ENCODE measurements around the gene FHIT. TPM values are rescaled to one million over a fixed set of nuclear protein-coding genes. Genes with fewer than 3 reads are reported as not detected.

The FHIT gene
- total and polyA plus RNA-seq, 10 of the 15 experiments (the other 5 are each of a cell fraction or from before 2014, with no cell fraction given), result 4.2 to 14.9 (median 9.4) TPM

DNA sequence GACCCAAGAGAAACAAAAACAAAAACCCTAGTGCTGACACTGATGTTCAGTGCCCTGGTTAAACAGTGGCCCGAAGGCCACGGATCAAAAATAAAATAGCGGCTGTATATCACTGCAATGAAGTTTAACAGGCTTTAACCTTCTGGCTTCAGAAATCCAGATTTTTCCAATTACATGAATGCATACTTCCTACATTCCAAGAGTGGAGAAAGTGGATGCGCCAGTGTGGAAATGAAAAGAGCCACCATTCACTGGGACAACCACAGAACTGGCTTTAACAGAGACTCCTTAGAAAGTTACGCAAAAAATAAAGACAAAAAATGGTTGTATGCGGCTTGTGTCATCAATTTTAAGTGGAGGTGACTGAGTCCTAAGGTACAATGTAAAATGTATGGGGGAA is 522.2 kb downstream of the FHIT start:
- Histone ChIP-seq H3K36me3 (ENCODE audit: control insufficient read depth in 2 of 2, insufficient read depth in 2 of 2, low read length in 1 of 2) (no peaks in the 10 kb centered on the region), H3K27me3 (replicated peaks in 1 of 2; ENCODE audit: control insufficient read depth in 2 of 2, insufficient read depth in 2 of 2, low read length in 1 of 2) (no peaks in the 10 kb centered on the region), H3K4me2 (ENCODE audit: control insufficient read depth, insufficient read depth) (no peak overlapping the region), H3K4me3 (no peak overlapping the region), H3K9ac (ENCODE audit: control insufficient read depth, insufficient read depth, low read length) (no peak overlapping the region), H3K27ac (ENCODE audit: control insufficient read depth, insufficient read depth) (no peak overlapping the region), H3K9me3 (replicated peaks; ENCODE audit: control insufficient read depth, insufficient read depth, low read length) (no peaks in the 10 kb centered on the region; the same call in 2 of the 3 replicates), H3K4me1 (ENCODE audit: control insufficient read depth, insufficient read depth, low read length) (no peaks in the 10 kb centered on the region), H4K20me1 (ENCODE audit: control insufficient read depth, insufficient read depth) (no peaks in the 10 kb centered on the region), H2AFZ (ENCODE audit: control insufficient read depth, low read depth, low read length) (no peak overlapping the region), H3K79me2 (ENCODE audit: control insufficient read depth, insufficient read depth, low read length) (no peaks in the 10 kb centered on the region)
- BruUV-seq (replicated peaks), result no TSS peak
- 85% methylated on average over 6 of the region's 6 CpGs for WGBS (ENCODE audit: insufficient coverage, insufficient replicate concordance, low lambda C conversion rate, missing lambda C conversion rate)
- in situ Hi-C loops (cut with MboI) (no loop called here), intact Hi-C loops (cut with micrococcal nuclease; ENCODE audit: unreplicated experiment) (no loop called here)
- ATAC-seq, result no peak
- CTCF ChIA-PET, result no interaction called here
- DNase-seq (ENCODE audit: low read depth, low spot score), result no peak
- POLR2A ChIA-PET, result interaction anchor here (0.6 kb wide), 1 partner anchor 98 kb away, joined by 4 read pairs; no protein-coding TSS in a partner anchor
- RAD21 ChIA-PET (ENCODE audit: unreplicated experiment), result no interaction called here
- FAIRE-seq, result no peak
- SMC1A ChIA-PET (ENCODE audit: uncharacterized antibody, unreplicated experiment), result no interaction called here
- TF ChIP-seq MYB (IDR thresholded peaks at IDR 0.05; ENCODE audit: borderline replicate concordance, low read depth, low read length) (no peak), CEBPB (IDR thresholded peaks at IDR 0.05; ENCODE audit: borderline replicate concordance in 1 of 2, low read depth in 2 of 2, low read length in 2 of 2) (no peak), DPF2 (IDR thresholded peaks at IDR 0.05) (no peak), MTA3 (IDR thresholded peaks at IDR 0.05; ENCODE audit: borderline replicate concordance, low read length) (no peak), KDM1A (IDR thresholded peaks at IDR 0.05; ENCODE audit: borderline replicate concordance) (no peak), RCOR1 (conservative IDR thresholded peaks at IDR 0.05; ENCODE audit: low read depth, low read length) (no peak), RUNX3 (IDR thresholded peaks at IDR 0.05; ENCODE audit: low read length) (no peak), BMI1 (IDR thresholded peaks at IDR 0.05; ENCODE audit: borderline replicate concordance) (no peak), CHD1 (IDR thresholded peaks at IDR 0.05; ENCODE audit: low read depth, low read length) (no peak), SPI1 (IDR thresholded peaks at IDR 0.05; ENCODE audit: borderline replicate concordance, insufficient read depth, low read depth, low read length) (no peak)
- TF ChIP-seq, protein P1, sequence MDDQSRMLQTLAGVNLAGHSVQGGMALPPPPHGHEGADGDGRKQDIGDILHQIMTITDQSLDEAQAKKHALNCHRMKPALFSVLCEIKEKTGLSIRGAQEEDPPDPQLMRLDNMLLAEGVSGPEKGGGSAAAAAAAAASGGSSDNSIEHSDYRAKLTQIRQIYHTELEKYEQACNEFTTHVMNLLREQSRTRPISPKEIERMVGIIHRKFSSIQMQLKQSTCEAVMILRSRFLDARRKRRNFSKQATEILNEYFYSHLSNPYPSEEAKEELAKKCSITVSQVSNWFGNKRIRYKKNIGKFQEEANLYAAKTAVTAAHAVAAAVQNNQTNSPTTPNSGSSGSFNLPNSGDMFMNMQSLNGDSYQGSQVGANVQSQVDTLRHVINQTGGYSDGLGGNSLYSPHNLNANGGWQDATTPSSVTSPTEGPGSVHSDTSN (IDR thresholded peaks at IDR 0.05; ENCODE audit: insufficient replicate concordance, low read depth, low read length), result no peak
- TF ChIP-seq, protein P2, sequence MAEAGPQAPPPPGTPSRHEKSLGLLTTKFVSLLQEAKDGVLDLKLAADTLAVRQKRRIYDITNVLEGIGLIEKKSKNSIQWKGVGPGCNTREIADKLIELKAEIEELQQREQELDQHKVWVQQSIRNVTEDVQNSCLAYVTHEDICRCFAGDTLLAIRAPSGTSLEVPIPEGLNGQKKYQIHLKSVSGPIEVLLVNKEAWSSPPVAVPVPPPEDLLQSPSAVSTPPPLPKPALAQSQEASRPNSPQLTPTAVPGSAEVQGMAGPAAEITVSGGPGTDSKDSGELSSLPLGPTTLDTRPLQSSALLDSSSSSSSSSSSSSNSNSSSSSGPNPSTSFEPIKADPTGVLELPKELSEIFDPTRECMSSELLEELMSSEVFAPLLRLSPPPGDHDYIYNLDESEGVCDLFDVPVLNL (IDR thresholded peaks at IDR 0.05; ENCODE audit: low read depth, low read length), result no peak
- TF ChIP-seq, protein P3, sequence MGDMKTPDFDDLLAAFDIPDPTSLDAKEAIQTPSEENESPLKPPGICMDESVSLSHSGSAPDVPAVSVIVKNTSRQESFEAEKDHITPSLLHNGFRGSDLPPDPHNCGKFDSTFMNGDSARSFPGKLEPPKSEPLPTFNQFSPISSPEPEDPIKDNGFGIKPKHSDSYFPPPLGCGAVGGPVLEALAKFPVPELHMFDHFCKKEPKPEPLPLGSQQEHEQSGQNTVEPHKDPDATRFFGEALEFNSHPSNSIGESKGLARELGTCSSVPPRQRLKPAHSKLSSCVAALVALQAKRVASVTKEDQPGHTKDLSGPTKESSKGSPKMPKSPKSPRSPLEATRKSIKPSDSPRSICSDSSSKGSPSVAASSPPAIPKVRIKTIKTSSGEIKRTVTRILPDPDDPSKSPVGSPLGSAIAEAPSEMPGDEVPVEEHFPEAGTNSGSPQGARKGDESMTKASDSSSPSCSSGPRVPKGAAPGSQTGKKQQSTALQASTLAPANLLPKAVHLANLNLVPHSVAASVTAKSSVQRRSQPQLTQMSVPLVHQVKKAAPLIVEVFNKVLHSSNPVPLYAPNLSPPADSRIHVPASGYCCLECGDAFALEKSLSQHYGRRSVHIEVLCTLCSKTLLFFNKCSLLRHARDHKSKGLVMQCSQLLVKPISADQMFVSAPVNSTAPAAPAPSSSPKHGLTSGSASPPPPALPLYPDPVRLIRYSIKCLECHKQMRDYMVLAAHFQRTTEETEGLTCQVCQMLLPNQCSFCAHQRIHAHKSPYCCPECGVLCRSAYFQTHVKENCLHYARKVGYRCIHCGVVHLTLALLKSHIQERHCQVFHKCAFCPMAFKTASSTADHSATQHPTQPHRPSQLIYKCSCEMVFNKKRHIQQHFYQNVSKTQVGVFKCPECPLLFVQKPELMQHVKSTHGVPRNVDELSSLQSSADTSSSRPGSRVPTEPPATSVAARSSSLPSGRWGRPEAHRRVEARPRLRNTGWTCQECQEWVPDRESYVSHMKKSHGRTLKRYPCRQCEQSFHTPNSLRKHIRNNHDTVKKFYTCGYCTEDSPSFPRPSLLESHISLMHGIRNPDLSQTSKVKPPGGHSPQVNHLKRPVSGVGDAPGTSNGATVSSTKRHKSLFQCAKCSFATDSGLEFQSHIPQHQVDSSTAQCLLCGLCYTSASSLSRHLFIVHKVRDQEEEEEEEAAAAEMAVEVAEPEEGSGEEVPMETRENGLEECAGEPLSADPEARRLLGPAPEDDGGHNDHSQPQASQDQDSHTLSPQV (IDR thresholded peaks at IDR 0.05), result no peak
- TF ChIP-seq, protein P4, sequence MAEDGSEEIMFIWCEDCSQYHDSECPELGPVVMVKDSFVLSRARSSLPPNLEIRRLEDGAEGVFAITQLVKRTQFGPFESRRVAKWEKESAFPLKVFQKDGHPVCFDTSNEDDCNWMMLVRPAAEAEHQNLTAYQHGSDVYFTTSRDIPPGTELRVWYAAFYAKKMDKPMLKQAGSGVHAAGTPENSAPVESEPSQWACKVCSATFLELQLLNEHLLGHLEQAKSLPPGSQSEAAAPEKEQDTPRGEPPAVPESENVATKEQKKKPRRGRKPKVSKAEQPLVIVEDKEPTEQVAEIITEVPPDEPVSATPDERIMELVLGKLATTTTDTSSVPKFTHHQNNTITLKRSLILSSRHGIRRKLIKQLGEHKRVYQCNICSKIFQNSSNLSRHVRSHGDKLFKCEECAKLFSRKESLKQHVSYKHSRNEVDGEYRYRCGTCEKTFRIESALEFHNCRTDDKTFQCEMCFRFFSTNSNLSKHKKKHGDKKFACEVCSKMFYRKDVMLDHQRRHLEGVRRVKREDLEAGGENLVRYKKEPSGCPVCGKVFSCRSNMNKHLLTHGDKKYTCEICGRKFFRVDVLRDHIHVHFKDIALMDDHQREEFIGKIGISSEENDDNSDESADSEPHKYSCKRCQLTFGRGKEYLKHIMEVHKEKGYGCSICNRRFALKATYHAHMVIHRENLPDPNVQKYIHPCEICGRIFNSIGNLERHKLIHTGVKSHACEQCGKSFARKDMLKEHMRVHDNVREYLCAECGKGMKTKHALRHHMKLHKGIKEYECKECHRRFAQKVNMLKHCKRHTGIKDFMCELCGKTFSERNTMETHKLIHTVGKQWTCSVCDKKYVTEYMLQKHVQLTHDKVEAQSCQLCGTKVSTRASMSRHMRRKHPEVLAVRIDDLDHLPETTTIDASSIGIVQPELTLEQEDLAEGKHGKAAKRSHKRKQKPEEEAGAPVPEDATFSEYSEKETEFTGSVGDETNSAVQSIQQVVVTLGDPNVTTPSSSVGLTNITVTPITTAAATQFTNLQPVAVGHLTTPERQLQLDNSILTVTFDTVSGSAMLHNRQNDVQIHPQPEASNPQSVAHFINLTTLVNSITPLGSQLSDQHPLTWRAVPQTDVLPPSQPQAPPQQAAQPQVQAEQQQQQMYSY (CRISPR knock-in tag; IDR thresholded peaks at IDR 0.05), result no peak
